Activated CD4-positive, alpha-beta T cell treated with anti-CD3 and anti-CD28 coated beads, Interleukin-2, amount 50 U/mL, for 1 hour (primary cell): ENCODE measurements around the gene GPR107.
A peak's percentile ranks its signal among the peaks of the same experiment; 100 is the strongest.

Source experiments
- DNase-seq: peaks from one replicate; pipeline ENCODE4 v3.0.0-alpha.2; 2020

The GPR107 gene

GRCh38 chr9:130112538-130113151 is 58.9 kb downstream of the GPR107 start:
- no peak for DNase-seq

- DNase-seq = no peak
Observed at GRCh38 chr9:130114741-130115140, 61.0 kb downstream of the GPR107 start.

GRCh38 chr9:130116346-130116745 is 62.6 kb downstream of the GPR107 start:
- no peak for DNase-seq

GRCh38 chr9:130117376-130117775 is 63.7 kb downstream of the GPR107 start:
- DNase-seq = no peak

- no peak for DNase-seq
Observed at GRCh38 chr9:130117816-130118632, 64.3 kb downstream of the GPR107 start.

- no peak for DNase-seq
Observed at GRCh38 chr9:130118841-130119518, 65.3 kb downstream of the GPR107 start.

- no peak for DNase-seq
Observed at GRCh38 chr9:130119519-130120298, 66.0 kb downstream of the GPR107 start.

GRCh38 chr9:130120299-130120587 is 66.5 kb downstream of the GPR107 start:
- DNase-seq = no peak

GRCh38 chr9:130120832-130121231 is 67.1 kb downstream of the GPR107 start:
- no peak for DNase-seq

- no peak for DNase-seq
Observed at GRCh38 chr9:130122456-130122855, 68.8 kb downstream of the GPR107 start.

GRCh38 chr9:130124085-130124860 is 70.6 kb downstream of the GPR107 start:
- no peak for DNase-seq

GRCh38 chr9:130126721-130127433 is 73.2 kb downstream of the GPR107 start:
- DNase-seq = no peak

GRCh38 chr9:130128251-130128650 is 74.5 kb downstream of the GPR107 start:
- DNase-seq = peak; percentile 67

GRCh38 chr9:130128733-130129431 is 75.2 kb downstream of the GPR107 start:
- DNase-seq = peak; percentile 57

- DNase-seq = peak; percentile 24
Observed at GRCh38 chr9:130129432-130130061, 75.8 kb downstream of the GPR107 start.

- DNase-seq = no peak
Observed at GRCh38 chr9:130132746-130133145, 79.0 kb downstream of the GPR107 start.

GRCh38 chr9:130137081-130137640 is 83.5 kb downstream of the GPR107 start:
- DNase-seq = no peak

GRCh38 chr9:130137641-130138081 is 84.0 kb downstream of the GPR107 start:
- DNase-seq = no peak

- DNase-seq = no peak
Observed at GRCh38 chr9:130138171-130138653, 84.5 kb downstream of the GPR107 start.

- DNase-seq = no peak
Observed at GRCh38 chr9:130138791-130139190, 85.1 kb downstream of the GPR107 start.
